H1 (cell line): ENCODE measurements around the gene ACACB. TPM values are rescaled to one million over a fixed set of nuclear protein-coding genes. Genes with fewer than 3 reads are reported as not detected.

Experiments used
- CTCF ChIA-PET: fragments of 300-600 bp; sonication (Branson Sonifier 250); formaldehyde crosslinking; loops from one replicate; lab custom pipeline; 2021; ENCODE audit not compliant: partially characterized antibody; lab: Charles Lee
- POLR2A ChIA-PET: fragments of 300-600 bp; sonication (Branson Sonifier 250); formaldehyde crosslinking; loops from one replicate; lab custom pipeline; 2021; ENCODE audit warnings: inconsistent platforms; ENCODE audit not compliant: partially characterized antibody; lab: Charles Lee
- DNase-seq, 2 experiments: peaks; one replicate each; pipeline versions ENCODE4 v3.0.0 to v3.0.0-alpha.2; 2010 to 2022; ENCODE audit warnings: low spot score in 2 of 2, low read depth in 1 of 2, mixed read lengths in 1 of 2
- FAIRE-seq: peaks from 2 replicates; lab custom pipeline; 2011; peaks lifted over from hg19 to GRCh38; lab: Jason Lieb, UNC
- H2AFZ ChIP-seq: 2 replicates; pipeline ENCODE4 v1.8.1; 2012; ENCODE audit warnings: low read length, inconsistent platforms
- H2AK5ac ChIP-seq: 2 replicates; pipeline ENCODE4 v1.6.1; 2013; ENCODE audit warnings: low read depth, low read length
- H2BK120ac ChIP-seq: replicated peaks from 2 replicates; pipeline ENCODE3; 2013; ENCODE audit warnings: low read depth, low read length, inconsistent platforms
- H2BK12ac ChIP-seq: 2 replicates; pipeline ENCODE4 v1.6.1; 2013; ENCODE audit warnings: low read depth, low read length
- H2BK15ac ChIP-seq: 2 replicates; pipeline ENCODE4 v1.6.1; 2013; ENCODE audit warnings: low read length
- H2BK20ac ChIP-seq: 2 replicates; pipeline ENCODE4 v1.6.1; 2013; ENCODE audit warnings: low read length
- H2BK5ac ChIP-seq: 2 replicates; pipeline ENCODE4 v1.6.1; 2013; ENCODE audit warnings: low read depth, low read length
- H3K14ac ChIP-seq: 2 replicates; pipeline ENCODE4 v1.6.1; 2013; ENCODE audit warnings: inconsistent platforms; ENCODE audit not compliant: insufficient read length
- H3K18ac ChIP-seq: 2 replicates; pipeline ENCODE4 v1.6.1; 2013; ENCODE audit warnings: low read length; ENCODE audit errors: extremely low read depth
- H3K23ac ChIP-seq: 2 replicates; pipeline ENCODE4 v1.6.1; 2013; ENCODE audit warnings: inconsistent platforms; ENCODE audit not compliant: insufficient read length
- H3K23me2 ChIP-seq: 2 replicates; pipeline ENCODE4 v1.6.1; 2013; ENCODE audit warnings: low read depth, low read length
- H3K27ac ChIP-seq: 2 replicates; pipeline ENCODE4 v1.6.1; 2011; ENCODE audit warnings: low read depth, low read length, inconsistent platforms
- H3K27me3 ChIP-seq, 4 experiments: replicated peaks in 1 of 4; 1 replicate in 1 of 4; 2 replicates in 3 of 4; pipeline versions ENCODE4 v1.6.1 to v1.8.1; 2011 to 2013; ENCODE audit warnings: low read length in 3 of 4, mild to moderate bottlenecking in 3 of 4, inconsistent platforms in 2 of 4, mixed read lengths in 2 of 4, moderate library complexity in 1 of 4; ENCODE audit not compliant: control insufficient read depth in 3 of 4, insufficient read depth in 3 of 4; ENCODE audit errors: extremely low read depth in 1 of 4
- H3K36me3 ChIP-seq, 4 experiments: 2 replicates each; pipeline versions ENCODE4 v1.6.1 to v1.8.1; 2011 to 2013; ENCODE audit warnings: mild to moderate bottlenecking in 4 of 4, low read length in 3 of 4, moderate library complexity in 2 of 4, control low read depth in 1 of 4, inconsistent platforms in 1 of 4; ENCODE audit not compliant: insufficient read depth in 4 of 4, control insufficient read depth in 2 of 4
- H3K4ac ChIP-seq: replicated peaks from 2 replicates; pipeline ENCODE3; 2013; ENCODE audit warnings: low read length, low read depth, mixed read lengths, inconsistent platforms; ENCODE audit not compliant: insufficient read length
- H3K4me1 ChIP-seq, 4 experiments: replicated peaks in 1 of 4; 1 replicate in 1 of 4; 2 replicates in 3 of 4; pipeline versions ENCODE4 v1.6.1 to v1.8.1; 2011 to 2013; ENCODE audit warnings: low read length in 3 of 4, inconsistent platforms in 2 of 4, mixed read lengths in 1 of 4; ENCODE audit not compliant: insufficient read depth in 4 of 4, control insufficient read depth in 3 of 4
- H3K4me2 ChIP-seq, 2 experiments: 2 replicates each; pipeline versions ENCODE4 v1.6.1 to v1.8.1; 2011 to 2013; ENCODE audit warnings: low read depth in 2 of 2, low read length in 2 of 2, control low read depth in 1 of 2, inconsistent platforms in 1 of 2, mild to moderate bottlenecking in 1 of 2; ENCODE audit not compliant: insufficient read depth in 1 of 2
- H3K4me3 ChIP-seq, 4 experiments: fragments of 200-600, 300-600 bp in 1 of 4; sonication (generic), shearing (Covaris generic), sonication (Bioruptor Twin) in 1 of 4; 2 replicates each; pipeline versions ENCODE4 v1.5.1 to v1.8.1; 2011 to 2016; ENCODE audit warnings: low read length in 4 of 4, low read depth in 3 of 4, control low read depth in 2 of 4, inconsistent platforms in 2 of 4, mild to moderate bottlenecking in 2 of 4, mixed read lengths in 1 of 4, moderate library complexity in 1 of 4; ENCODE audit not compliant: insufficient read depth in 2 of 4; ENCODE audit errors: extremely low read depth in 1 of 4
- H3K56ac ChIP-seq: replicated peaks from 2 replicates; pipeline ENCODE3; 2013; ENCODE audit warnings: low read depth, mild to moderate bottlenecking, mixed read lengths, low read length, inconsistent platforms; ENCODE audit not compliant: insufficient read length
- H3K79me1 ChIP-seq: 2 replicates; pipeline ENCODE4 v1.6.1; 2013; ENCODE audit warnings: low read depth, low read length, control low read depth
- H3K79me2 ChIP-seq, 2 experiments: 2 replicates each; pipeline versions ENCODE4 v1.6.1 to v1.8.1; 2012 to 2013; ENCODE audit warnings: low read length in 2 of 2, mild to moderate bottlenecking in 2 of 2, inconsistent platforms in 1 of 2; ENCODE audit not compliant: insufficient read depth in 2 of 2, control insufficient read depth in 1 of 2
- H3K9ac ChIP-seq, 4 experiments: replicated peaks in 1 of 4; 1 replicate in 1 of 4; 2 replicates in 3 of 4; pipeline versions ENCODE4 v1.6.1 to v1.8.1; 2011 to 2013; ENCODE audit warnings: low read depth in 3 of 4, low read length in 3 of 4, control low read depth in 2 of 4, mild to moderate bottlenecking in 2 of 4, moderate library complexity in 2 of 4, inconsistent platforms in 1 of 4; ENCODE audit errors: extremely low read depth in 1 of 4
- H3K9me3 ChIP-seq, 2 experiments: 2 replicates each; pipeline versions ENCODE4 v1.6.1 to v1.8.1; 2012 to 2013; ENCODE audit warnings: mild to moderate bottlenecking in 2 of 2, moderate library complexity in 2 of 2, control low read depth in 1 of 2, inconsistent platforms in 1 of 2, low read depth in 1 of 2, low read length in 1 of 2, mixed read lengths in 1 of 2; ENCODE audit not compliant: insufficient read depth in 2 of 2
- H4K20me1 ChIP-seq, 2 experiments: replicated peaks in 1 of 2; 2 replicates each; pipeline versions ENCODE3 to v1.8.1; 2011 to 2013; ENCODE audit warnings: inconsistent platforms in 2 of 2, low read length in 2 of 2, mild to moderate bottlenecking in 1 of 2; ENCODE audit not compliant: insufficient read depth in 2 of 2, control insufficient read depth in 1 of 2
- H4K5ac ChIP-seq: 2 replicates; pipeline ENCODE4 v1.6.1; 2013; ENCODE audit warnings: low read length, low read depth, mixed read lengths, inconsistent platforms; ENCODE audit not compliant: insufficient read length
- H4K8ac ChIP-seq: 2 replicates; pipeline ENCODE4 v1.8.0; 2013; ENCODE audit warnings: mild to moderate bottlenecking, moderate library complexity, low read length, inconsistent platforms; ENCODE audit not compliant: insufficient read depth; ENCODE audit errors: extremely low read depth
- H4K91ac ChIP-seq: replicated peaks from 2 replicates; pipeline ENCODE3; 2013; ENCODE audit warnings: low read length, mixed read lengths, inconsistent platforms; ENCODE audit not compliant: insufficient read length
- ASH2L ChIP-seq: fragments of 200-600, 300-600 bp; sonication (generic); IDR thresholded peaks from one replicate; pipeline ENCODE4 v1.7.1; 2017; ENCODE audit warnings: low read length
- BACH1 ChIP-seq: IDR thresholded peaks from 2 replicates; pipeline ENCODE4 v1.6.1; 2012; ENCODE audit warnings: low read length, improper control_type of control experiment
- CBX5 ChIP-seq: fragments of 300-800, 300-1000 bp; sonication (generic); IDR thresholded peaks from 2 replicates; pipeline ENCODE4 v1.7.1; 2016; ENCODE audit warnings: antibody characterized with exemption, low read length, low read depth
- CHD2 ChIP-seq: IDR thresholded peaks from 2 replicates; pipeline ENCODE4 v1.6.1; 2012; ENCODE audit warnings: low read length, improper control_type of control experiment
- FOSL1 ChIP-seq: IDR thresholded peaks from 2 replicates; pipeline ENCODE4 v1.6.1; 2011; ENCODE audit warnings: mild to moderate bottlenecking, low read depth, low read length, moderate library complexity; ENCODE audit not compliant: insufficient read depth
- GABPA ChIP-seq: IDR thresholded peaks from 2 replicates; pipeline ENCODE4 v1.6.1; 2011; ENCODE audit warnings: mild to moderate bottlenecking, low read length, moderate library complexity, borderline replicate concordance; ENCODE audit not compliant: insufficient read depth
- HDAC6 ChIP-seq: IDR thresholded peaks from one replicate; pipeline ENCODE4 v1.7.1; 2012; ENCODE audit warnings: low read depth, mild to moderate bottlenecking, inconsistent platforms, low read length, moderate library complexity
- MAFK ChIP-seq: IDR thresholded peaks from 2 replicates; pipeline ENCODE4 v1.6.1; 2012; ENCODE audit warnings: low read depth, mild to moderate bottlenecking, improper control_type of control experiment, low read length
- PHF8 ChIP-seq: fragments of 200-600 bp; sonication (generic); conservative IDR thresholded peaks from 2 replicates; pipeline ENCODE4 v1.7.1; 2012; ENCODE audit warnings: low read depth, mild to moderate bottlenecking, inconsistent platforms, low read length, moderate library complexity
- POU5F1 ChIP-seq: IDR thresholded peaks from 2 replicates; pipeline ENCODE4 v1.6.1; 2011; ENCODE audit warnings: low read depth, mild to moderate bottlenecking, low read length, moderate library complexity
- RFX5 ChIP-seq: IDR thresholded peaks from 2 replicates; pipeline ENCODE4 v1.6.1; 2011; ENCODE audit warnings: low read depth, low read length, improper control_type of control experiment, borderline replicate concordance
- RXRA ChIP-seq: IDR thresholded peaks from 2 replicates; pipeline ENCODE4 v1.6.1; 2011; ENCODE audit warnings: low read depth, mild to moderate bottlenecking, low read length, moderate library complexity; ENCODE audit not compliant: insufficient read depth
- TAF7 ChIP-seq: optimal IDR thresholded peaks from 2 replicates; pipeline ENCODE3; 2011; ENCODE audit warnings: low read depth, mild to moderate bottlenecking, inconsistent platforms, low read length, moderate library complexity, borderline replicate concordance
- TBP ChIP-seq: IDR thresholded peaks from 2 replicates; pipeline ENCODE4 v1.6.1; 2011; ENCODE audit warnings: low read depth, low read length, improper control_type of control experiment
- WGBS, 2 experiments: shearing (Covaris generic) in 1 of 2; methylation state at CpG; one replicate each; pipeline versions ENCODE4 v1.1.6 to v1.1.7; 2013 to 2015; ENCODE audit warnings: low lambda C conversion rate in 2 of 2, mixed read lengths in 2 of 2, inconsistent platforms in 1 of 2, low coverage in 1 of 2, missing lambda C conversion rate in 1 of 2; ENCODE audit not compliant: insufficient replicate concordance in 2 of 2, insufficient coverage in 1 of 2, insufficient read length in 1 of 2; ENCODE audit errors: extremely low coverage in 1 of 2, missing lambda C conversion rate in 1 of 2; 5-methylcytosine and 5-hydroxymethylcytosine counted together
- polyA plus RNA-seq, 7 experiments: library from polyadenylated mRNA; depleted of rRNA in 3 of 7; stranded (reverse) in 5 of 7; unstranded in 2 of 7; fragments of >200 nt in 5 of 7; fragments of 200-250 nt in 2 of 7; gene quantifications; 1 replicate in 5 of 7; 2 replicates in 1 of 7; 4 replicates in 1 of 7; pipeline versions ENCODE4 v1.2.1 to v1.2.3, GENCODE V29; 2011 to 2013; ENCODE audit warnings: missing spikeins in 2 of 7, mixed read lengths in 2 of 7
- total RNA-seq: library from RNA; stranded (reverse); fragmentation: NEBNext Ultra II Directional; extraction: Animal tissue kit (Norgen Biotek cat#: 25700); gene quantifications from 2 replicates; pipeline ENCODE4 v1.2.1, GENCODE V29; 2021

The ACACB gene
- total and polyA plus RNA-seq, 2 of the 8 experiments (the other 6 are each of a cell fraction or from before 2014, with no cell fraction given): 5.8 to 15.3 TPM

DNA sequence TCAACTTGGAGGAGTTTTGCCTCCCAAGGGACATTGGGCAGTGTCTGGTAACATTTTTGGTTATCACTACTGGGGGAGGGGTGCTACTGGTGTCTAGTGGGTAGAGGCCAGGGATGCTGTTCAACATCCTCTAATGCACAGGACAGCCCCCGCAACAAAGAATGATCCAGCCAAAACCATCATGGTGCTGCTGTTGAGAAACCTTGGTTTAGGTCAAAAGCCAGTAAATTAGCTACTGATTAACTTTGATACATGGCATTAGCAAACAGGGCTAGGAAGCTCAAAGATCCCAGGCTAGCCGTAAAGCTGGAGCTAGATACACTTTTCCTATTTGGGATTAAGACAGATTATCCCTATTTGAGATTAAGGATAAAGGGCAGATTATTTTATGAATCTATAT lies 32.0 kb upstream of the ACACB start:
- no peak overlapping the region for H3K18ac ChIP-seq
- no peak for DNase-seq

More for the DNA sequence above, 32.0 kb upstream of the ACACB start:
- H2BK15ac ChIP-seq: no peak overlapping the region
- H3K27ac ChIP-seq: no peak overlapping the region
- no peak for FAIRE-seq
- no peak overlapping the region for H3K4me3 ChIP-seq
- H3K4me1 ChIP-seq: no peaks in the 10 kb centered on the region
- H3K4ac ChIP-seq: no peak overlapping the region
- no peak overlapping the region for H4K8ac ChIP-seq
- H2BK120ac ChIP-seq: no peak overlapping the region
- H4K91ac ChIP-seq: no peak overlapping the region
- no peaks in the 10 kb centered on the region for H3K79me1 ChIP-seq
- H3K9me3 ChIP-seq: no peaks in the 10 kb centered on the region
- no peak overlapping the region for H2BK20ac ChIP-seq
- H2BK12ac ChIP-seq: no peak overlapping the region
- no peaks in the 10 kb centered on the region for H3K27me3 ChIP-seq
- H3K9ac ChIP-seq: no peak overlapping the region
- TF ChIP-seq RFX5: no peak
- TF ChIP-seq TBP: no peak
- no peak for TF ChIP-seq PHF8
- TF ChIP-seq ASH2L: no peak
- TF ChIP-seq MAFK: no peak
- TF ChIP-seq BACH1: no peak
- TF ChIP-seq TAF7: no peak
- no peak for TF ChIP-seq FOSL1
- TF ChIP-seq POU5F1: no peak
- no peak for TF ChIP-seq RXRA
- no peak for TF ChIP-seq HDAC6
- no peak for TF ChIP-seq GABPA
- no peak for TF ChIP-seq CBX5
- no peak for TF ChIP-seq CHD2
- no peak overlapping the region for H3K56ac ChIP-seq
- H3K79me2 ChIP-seq: no peaks in the 10 kb centered on the region
- H3K23me2 ChIP-seq: no peaks in the 10 kb centered on the region
- no peak overlapping the region for H3K14ac ChIP-seq
- no peak overlapping the region for H2AFZ ChIP-seq
- no peak overlapping the region for H2BK5ac ChIP-seq
- no peak overlapping the region for H2AK5ac ChIP-seq
- no peak overlapping the region for H3K4me2 ChIP-seq
- H3K36me3 ChIP-seq: peaks cover 0 to 16% (median under 1%) of the 10 kb centered on the region in 4 experiments; a peak in 6 of 8 replicates
- 95% methylated on average over 2 of the region's 2 CpGs; no CpG with 5 or more reads in 1 of the 2 experiments for WGBS, 2 experiments
- CTCF ChIA-PET: interaction anchor here (0.6 to 1.4 kb wide), 2 partner anchors 199 to 669 kb away, joined by 3 read pairs; no protein-coding TSS in a partner anchor
- H3K23ac ChIP-seq: no peak overlapping the region
- no peak overlapping the region for H4K5ac ChIP-seq
- POLR2A ChIA-PET: interaction anchor here (2.2 kb wide), 1 partner anchor 15 kb away, joined by 7 read pairs; no protein-coding TSS in a partner anchor
- peaks cover 0 to 1% of the 10 kb centered on the region in 2 experiments for H4K20me1 ChIP-seq
